OCI-LY7 (cell line): Measurements from ENCODE around the gene TMED7. TPM values are rescaled to one million over a fixed set of nuclear protein-coding genes. Genes with fewer than 3 reads are reported as not detected.
A peak's percentile ranks its signal among the peaks of the same experiment; 100 is the strongest.

ENCODE experiments used
- BruUV-seq: library from RNA; stranded (reverse); fragments of 400-500 nt; replicated peaks from 2 replicates; lab custom pipeline; 2021; lab: Mats Ljungman, UMichigan
- CTCF ChIA-PET: fragments of 300-600 bp; sonication (Branson Sonifier 250); formaldehyde crosslinking; loops from one replicate; lab custom pipeline; 2022; ENCODE audit warnings: antibody characterized with exemption; ENCODE audit not compliant: unreplicated experiment; lab: Charles Lee
- POLR2A ChIA-PET: fragments of 300-600 bp; sonication (Branson Sonifier 250); formaldehyde crosslinking; loops from one replicate; lab custom pipeline; 2022; ENCODE audit warnings: antibody characterized with exemption; lab: Charles Lee
- DNase-seq: peaks from one replicate; pipeline ENCODE4 v3.0.0-alpha.2; 2015; ENCODE audit warnings: low spot score
- H2AFZ ChIP-seq: fragments of 200-600 bp; sonication (generic), shearing (Covaris generic); 2 replicates; pipeline ENCODE4 v1.6.1; 2014; ENCODE audit warnings: mild to moderate bottlenecking, antibody characterized with exemption, low read length, moderate library complexity
- H3K27ac ChIP-seq: fragments of 200-600 bp; sonication (generic); 2 replicates; pipeline ENCODE4 v1.5.1; 2014; ENCODE audit warnings: mixed run types, low read depth, mild to moderate bottlenecking, moderate library complexity, low read length, inconsistent platforms; ENCODE audit not compliant: poor library complexity, severe bottlenecking
- H3K36me3 ChIP-seq: fragments of 200-600 bp; sonication (generic); 2 replicates; pipeline ENCODE4 v1.6.1; 2014; ENCODE audit warnings: mild to moderate bottlenecking, antibody characterized with exemption, low read length, moderate library complexity, mixed read lengths; ENCODE audit not compliant: insufficient read depth
- H3K4me1 ChIP-seq: fragments of 200-600 bp; sonication (generic); 2 replicates; pipeline ENCODE4 v1.5.1; 2014; ENCODE audit warnings: mild to moderate bottlenecking, low read length; ENCODE audit not compliant: insufficient read depth, poor library complexity, severe bottlenecking
- H3K4me2 ChIP-seq: fragments of 200-600 bp; sonication (generic); 2 replicates; pipeline ENCODE4 v1.6.1; 2014; ENCODE audit warnings: mild to moderate bottlenecking, low read length
- H3K4me3 ChIP-seq: fragments of 200-600 bp; sonication (generic); 2 replicates; pipeline ENCODE4 v1.5.1; 2014; ENCODE audit warnings: mild to moderate bottlenecking, low read depth, low read length; ENCODE audit not compliant: poor library complexity, severe bottlenecking
- H3K79me2 ChIP-seq: fragments of 200-600 bp; sonication (generic); 2 replicates; pipeline ENCODE4 v1.6.1; 2016; ENCODE audit warnings: low read depth, mild to moderate bottlenecking, low read length, moderate library complexity, mixed read lengths; ENCODE audit not compliant: insufficient read depth
- H3K9me2 ChIP-seq: fragments of 200-600 bp; sonication (generic); 2 replicates; pipeline ENCODE4 v1.6.1; 2016; ENCODE audit warnings: mild to moderate bottlenecking, low read length, mixed read lengths; ENCODE audit not compliant: insufficient read depth
- H3K9me3 ChIP-seq: fragments of 200-600 bp; sonication (generic); 2 replicates; pipeline ENCODE4 v1.6.1; 2014; ENCODE audit warnings: mild to moderate bottlenecking, mixed run types, low read length, mixed read lengths
- H4K20me1 ChIP-seq: fragments of 200-600 bp; sonication (generic); 2 replicates; pipeline ENCODE4 v1.6.1; 2014; ENCODE audit warnings: mild to moderate bottlenecking, antibody characterized with exemption, low read length, moderate library complexity, mixed read lengths; ENCODE audit not compliant: insufficient read depth
- CTCF ChIP-seq: fragments of 200-600 bp; sonication (generic); conservative IDR thresholded peaks from 2 replicates; pipeline ENCODE4 v1.5.1; 2014; ENCODE audit warnings: mild to moderate bottlenecking, antibody characterized with exemption, low read length, moderate library complexity, mixed read lengths
- EZH2phosphoT487 ChIP-seq: fragments of 200-600 bp; sonication (generic); IDR thresholded peaks from 2 replicates; pipeline ENCODE4 v1.6.1; 2018; ENCODE audit warnings: low read depth, borderline replicate concordance, mild to moderate bottlenecking, mixed run types, antibody characterized with exemption, low read length, moderate library complexity, mixed read lengths
- intact Hi-C: fragments of 100-400 bp; cut with micrococcal nuclease; formaldehyde crosslinking; loops from one replicate; pipeline ENCODE4 v1.10.0; 2022; ENCODE audit not compliant: unreplicated experiment
- total RNA-seq, 2 experiments: library from RNA; depleted of rRNA in 1 of 2; stranded (reverse); fragments of >200 nt in 1 of 2; shearing (Covaris generic) in 1 of 2; gene quantifications; 2 replicates each; pipeline ENCODE4 v1.2.3, GENCODE V29; 2014 to 2022

The TMED7 gene
- total RNA-seq, 2 experiments from 2014 or later = 35.8 to 55.1 TPM

DNA sequence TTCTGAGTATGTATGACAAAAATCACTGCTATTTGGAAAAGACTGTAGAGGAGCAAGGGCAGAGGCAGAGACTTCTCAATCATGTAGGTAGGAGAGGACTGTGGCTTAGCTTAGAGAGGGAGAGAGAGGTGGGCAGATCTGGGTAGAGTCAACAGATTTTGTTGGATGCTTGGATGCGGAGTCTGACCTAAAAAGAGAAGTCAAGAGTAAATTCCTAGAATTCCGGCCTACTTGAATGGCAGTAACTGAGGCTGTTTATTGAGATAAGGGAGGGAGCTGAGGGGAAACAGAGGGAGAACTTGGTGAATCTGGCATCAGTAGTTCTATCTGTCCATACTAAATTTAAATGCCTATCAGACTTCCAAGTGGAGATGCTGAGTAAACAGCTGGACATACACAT, 25.9 kb downstream of the TMED7 start:
- no TSS peak for BruUV-seq
- CTCF ChIA-PET = no interaction called here
- POLR2A ChIA-PET = interaction anchor here (0.7 kb wide), 1 partner anchor 263 kb away, joined by 3 read pairs; no protein-coding TSS in a partner anchor
- Histone ChIP-seq H3K4me1 (no peaks in the 10 kb centered on the region), H3K79me2 (no peaks in the 10 kb centered on the region), H4K20me1 (no peaks in the 10 kb centered on the region), H2AFZ (no peak overlapping the region), H3K27ac (no peak overlapping the region), H3K9me2 (no peaks in the 10 kb centered on the region), H3K36me3 (0 out of 2 replicates have a peak, but pooled peaks cover 6% of the 10 kb centered on the region), H3K4me2 (no peak overlapping the region), H3K4me3 (no peak overlapping the region), H3K9me3 (no peaks in the 10 kb centered on the region)
- intact Hi-C loops = no loop called here
- TF ChIP-seq CTCF (no peak), EZH2phosphoT487 (no peak)
- DNase-seq = no peak

- Histone ChIP-seq H3K36me3 (0 out of 2 replicates have a peak, but pooled peaks cover 1% of the 10 kb centered on the region), H4K20me1 (no peaks in the 10 kb centered on the region), H3K4me2 (no peak overlapping the region), H3K4me1 (no peaks in the 10 kb centered on the region), H3K9me2 (no peaks in the 10 kb centered on the region), H2AFZ (no peak overlapping the region), H3K9me3 (no peaks in the 10 kb centered on the region), H3K4me3 (no peak overlapping the region), H3K79me2 (no peaks in the 10 kb centered on the region), H3K27ac (no peak overlapping the region)
- TF ChIP-seq CTCF (no peak), EZH2phosphoT487 (no peak)
- ChIA-PET CTCF (no interaction called here), POLR2A (interaction anchor here (0.7 kb wide), 1 partner anchor 262 kb away, joined by 3 read pairs; no protein-coding TSS in a partner anchor)
- intact Hi-C loops = no loop called here
- DNase-seq = peak; percentile 27
- BruUV-seq = no TSS peak
These were observed 26.3 kb downstream of the TMED7 start for GRCh38 chr5:115599502-115599901.
